ENCODE measurements around the gene MRPL43.
A peak's percentile ranks its signal among the peaks of the same experiment; 100 is the strongest.

Gene MRPL43

DNA sequence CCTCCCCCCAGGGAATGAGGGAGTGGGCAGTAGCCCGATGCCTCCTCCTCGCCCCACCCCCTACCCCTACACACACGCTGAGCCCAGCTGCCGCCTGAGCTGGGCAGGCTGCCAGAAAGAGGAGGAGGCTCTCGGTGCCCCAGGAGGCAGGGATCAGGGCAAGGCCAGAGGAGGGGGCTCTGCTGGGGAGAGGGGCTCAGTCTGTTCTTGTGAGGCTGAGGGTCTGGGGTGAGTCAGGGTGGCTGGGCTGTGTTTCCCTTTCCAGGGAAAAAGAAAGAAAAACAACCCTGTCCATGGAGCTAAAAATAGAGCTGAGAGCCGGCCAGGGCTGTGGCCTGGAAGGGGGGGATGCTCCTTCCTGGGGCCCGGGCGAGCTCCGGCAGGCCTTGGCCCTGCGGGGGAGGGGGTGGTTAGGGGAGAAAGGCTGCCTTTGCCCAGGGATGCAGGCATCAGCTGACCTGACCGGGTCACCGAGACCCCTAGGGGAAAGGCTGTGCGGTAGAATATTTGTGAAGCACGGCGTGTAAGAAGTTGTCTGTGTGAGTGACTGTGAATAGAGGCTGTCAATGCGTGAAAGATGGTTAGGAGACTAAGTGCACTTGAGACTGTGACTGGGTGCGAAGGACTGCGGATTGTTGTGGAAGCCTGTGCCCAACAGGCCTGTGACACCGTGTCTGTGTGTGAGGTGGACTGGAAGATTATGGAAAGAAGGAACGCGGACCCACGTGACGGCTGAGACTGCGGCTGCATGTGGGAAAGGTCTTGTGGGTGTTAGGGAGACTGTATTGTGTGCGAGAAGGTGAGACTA, 11.1 kb upstream of the MRPL43 start:
- Histone ChIP-seq H3K9ac (peak overlapping the region; percentile 98), H3K27ac (peak overlapping the region; percentile 98), H4K20me1 (peaks cover 34% of the 10 kb centered on the region), H3K27me3 (no peaks in the 10 kb centered on the region), H3K4me1 (peaks cover 44% of the 10 kb centered on the region), H3K9me3 (no peaks in the 10 kb centered on the region), H3K4me3 (peak overlapping the region; percentile 92), H3K4me2 (peak overlapping the region; percentile 99), H3K36me3 (peaks cover 37% of the 10 kb centered on the region)
- TF ChIP-seq Cebpa-rat (IDR thresholded peaks at IDR 0.05): no peak

DNA sequence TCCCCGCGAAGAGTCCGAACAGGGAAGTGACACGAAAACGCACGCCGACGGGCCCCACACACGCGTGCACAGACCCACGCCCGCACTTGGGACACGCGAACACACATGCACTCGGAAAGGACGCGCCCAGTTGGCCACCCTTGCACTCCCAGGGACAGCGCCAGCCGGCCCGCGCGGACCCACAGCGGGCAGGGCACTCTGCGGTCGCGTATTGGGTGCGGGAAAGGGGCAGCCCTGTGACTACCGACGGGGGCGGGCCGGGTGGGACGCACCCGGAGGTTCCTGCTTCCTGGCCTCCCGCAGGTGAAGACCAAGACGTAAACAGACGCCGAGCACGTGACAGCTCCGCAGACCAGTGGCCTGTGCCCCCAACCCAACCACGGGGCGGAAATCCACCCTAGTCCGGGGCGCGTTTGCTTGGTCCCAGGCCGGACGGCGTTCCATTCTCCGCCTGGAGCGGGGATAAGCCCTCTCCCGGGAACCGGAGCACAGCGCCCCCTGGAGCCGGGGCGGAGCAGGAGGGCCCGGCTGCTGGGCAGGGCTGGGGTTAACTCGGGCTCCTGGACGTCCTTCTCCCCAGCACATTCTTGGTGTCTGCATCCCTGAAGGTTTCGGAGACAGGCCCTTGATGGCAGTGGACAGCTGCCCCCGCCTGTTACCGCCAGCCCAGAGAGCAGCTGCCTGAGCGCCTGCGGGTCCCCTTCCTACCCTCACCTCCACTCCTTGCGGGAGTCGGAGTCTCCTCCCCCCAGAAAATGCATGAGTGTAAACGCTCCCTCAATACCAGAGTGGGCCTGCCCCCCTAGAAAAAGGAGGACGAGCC, 10.3 kb upstream of the MRPL43 start:
- Histone ChIP-seq H4K20me1 (peaks cover 33% of the 10 kb centered on the region), H3K4me1 (peaks cover 39% of the 10 kb centered on the region), H3K4me3 (peak overlapping the region; percentile 92), H3K27me3 (no peaks in the 10 kb centered on the region), H3K27ac (peak overlapping the region; percentile 98), H3K9ac (peak overlapping the region; percentile 98), H3K36me3 (peaks cover 37% of the 10 kb centered on the region), H3K9me3 (no peaks in the 10 kb centered on the region), H3K4me2 (peak overlapping the region; percentile 99)
- TF ChIP-seq Cebpa-rat (IDR thresholded peaks at IDR 0.05): no peak

DNA sequence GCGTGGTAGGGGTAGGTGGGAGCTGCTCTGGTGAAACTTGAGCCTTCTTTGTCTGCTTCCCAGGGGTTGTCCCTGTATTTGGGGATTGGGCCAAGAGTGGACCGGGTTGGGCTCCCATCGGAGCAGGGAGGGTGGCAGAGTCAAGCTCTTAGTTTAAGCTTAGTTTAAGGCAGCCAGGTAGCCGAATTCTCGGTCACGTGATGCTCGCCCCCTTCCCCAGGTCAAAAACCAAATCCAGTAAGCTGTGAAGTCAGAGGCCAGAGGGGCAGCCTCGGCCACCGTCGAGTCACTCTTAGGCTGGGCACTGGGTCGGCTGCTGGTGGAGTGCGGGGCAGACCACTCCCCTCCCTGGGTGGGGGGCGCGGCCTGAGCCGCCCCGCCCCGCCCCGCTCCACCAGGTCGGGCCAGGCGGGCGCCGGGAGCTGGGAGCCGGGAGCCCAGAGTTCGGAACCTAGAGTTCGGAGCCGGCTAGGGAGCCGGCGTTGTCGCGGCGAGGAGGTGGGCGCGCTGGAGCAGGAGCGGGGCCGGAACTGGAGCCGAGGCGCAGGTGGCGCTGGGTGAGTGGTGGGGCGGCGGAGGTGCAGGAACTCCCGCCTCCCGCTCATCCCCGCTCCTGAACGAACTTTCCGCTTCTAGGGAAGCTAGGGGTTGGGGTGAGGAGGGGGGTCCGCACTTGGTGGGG, 9.5 kb upstream of the MRPL43 start:
- Histone ChIP-seq H3K4me1 (peaks cover 32% of the 10 kb centered on the region), H3K36me3 (peaks cover 37% of the 10 kb centered on the region), H3K9me3 (no peaks in the 10 kb centered on the region), H3K9ac (peak overlapping the region; percentile 98), H3K27me3 (no peaks in the 10 kb centered on the region), H3K27ac (peak overlapping the region; percentile 98), H4K20me1 (peaks cover 25% of the 10 kb centered on the region), H3K4me2 (peak overlapping the region; percentile 99), H3K4me3 (peak overlapping the region; percentile 92)
- TF ChIP-seq Cebpa-rat (IDR thresholded peaks at IDR 0.05): no peak

DNA sequence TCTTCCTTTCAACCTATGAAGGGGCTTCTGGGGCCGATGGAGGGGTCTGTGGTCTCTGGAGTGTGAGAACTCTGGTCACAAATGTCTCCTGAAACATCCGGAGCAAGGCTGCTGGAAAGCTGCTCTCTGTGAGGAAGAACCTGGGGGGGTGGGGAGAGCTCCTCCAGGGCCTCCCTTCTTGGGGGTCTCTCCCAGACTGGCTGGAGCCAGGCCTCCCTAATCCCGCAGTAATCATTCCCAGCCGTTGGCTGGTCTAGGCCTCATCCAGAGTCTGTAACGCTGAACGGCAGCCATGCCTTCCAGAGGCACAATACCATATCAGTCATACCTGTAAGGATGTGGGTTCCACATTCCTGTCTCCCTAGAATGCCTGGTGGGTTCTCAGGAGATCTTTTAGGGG, 7.9 kb upstream of the MRPL43 start:
- Histone ChIP-seq H4K20me1 (peaks cover 34% of the 10 kb centered on the region), H3K9ac (peak overlapping the region; percentile 10; the same call in 1 of the 2 replicates), H3K4me1 (peaks cover 27% of the 10 kb centered on the region), H3K9me3 (no peaks in the 10 kb centered on the region), H3K4me3 (no peak overlapping the region), H3K27me3 (no peaks in the 10 kb centered on the region), H3K36me3 (peaks cover 53% of the 10 kb centered on the region), H3K4me2 (no peak overlapping the region), H3K27ac (no peak overlapping the region)
- no peak for TF ChIP-seq Cebpa-rat (IDR thresholded peaks at IDR 0.05)

DNA sequence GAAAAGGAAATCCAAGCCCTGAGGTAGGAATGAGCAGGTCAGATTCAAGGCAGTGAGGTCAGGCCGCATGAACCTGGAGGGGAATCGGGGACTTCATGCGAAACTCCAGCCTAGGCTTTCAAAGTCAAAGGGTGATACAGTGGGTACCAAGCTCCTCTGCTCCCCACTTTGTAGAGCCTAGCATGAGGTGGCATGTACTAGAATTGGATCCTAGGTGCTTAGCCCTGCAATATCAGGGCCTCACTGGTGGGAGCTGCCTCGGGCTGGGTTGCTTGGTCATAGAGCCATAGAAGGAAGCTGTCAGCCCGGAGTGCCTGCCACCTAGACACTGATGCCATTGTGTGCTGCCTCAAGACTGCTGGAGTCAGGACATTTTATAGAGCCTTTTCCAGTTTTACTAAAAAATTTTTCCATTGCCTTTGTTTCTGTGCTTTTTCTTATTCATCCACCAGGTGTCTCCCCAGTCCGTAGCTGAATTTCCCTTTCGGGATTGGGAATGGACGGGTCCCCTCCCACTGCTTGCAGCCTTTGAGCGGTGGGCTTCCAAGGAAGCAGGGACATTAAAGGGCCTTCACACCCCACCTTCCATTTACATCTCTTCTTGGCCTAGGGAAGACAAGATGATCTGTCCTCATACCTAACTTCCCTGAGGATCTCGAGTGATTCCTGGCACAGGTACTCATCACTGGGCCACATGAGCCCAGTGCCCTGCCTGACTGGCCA, 6.8 kb upstream of the MRPL43 start:
- Histone ChIP-seq H3K27ac (no peak overlapping the region), H3K9ac (no peak overlapping the region), H3K4me2 (no peak overlapping the region), H3K9me3 (no peaks in the 10 kb centered on the region), H3K4me3 (no peak overlapping the region), H4K20me1 (peaks cover 44% of the 10 kb centered on the region), H3K36me3 (peaks cover 64% of the 10 kb centered on the region), H3K4me1 (peaks cover 37% of the 10 kb centered on the region), H3K27me3 (no peaks in the 10 kb centered on the region)
- no peak for TF ChIP-seq Cebpa-rat (IDR thresholded peaks at IDR 0.05)

DNA sequence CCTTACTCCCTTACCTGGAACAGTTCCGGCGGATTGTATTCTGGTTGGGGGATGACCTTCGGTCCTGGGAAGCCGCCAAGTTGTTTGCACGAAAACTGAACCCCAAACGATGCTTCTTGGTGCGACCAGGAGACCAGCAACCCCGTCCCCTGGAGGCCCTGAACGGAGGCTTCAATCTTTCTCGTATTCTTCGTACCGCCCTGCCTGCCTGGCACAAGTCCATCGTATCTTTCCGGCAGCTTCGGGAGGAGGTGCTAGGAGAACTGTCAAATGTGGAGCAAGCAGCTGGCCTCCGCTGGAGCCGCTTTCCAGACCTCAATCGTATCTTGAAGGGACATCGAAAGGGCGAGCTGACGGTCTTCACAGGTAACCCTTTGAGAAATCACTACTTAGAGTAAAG, 1.8 kb upstream of the MRPL43 start:
- Histone ChIP-seq H3K36me3 (peaks cover 77% of the 10 kb centered on the region), H4K20me1 (peaks cover 76% of the 10 kb centered on the region), H3K4me2 (peak overlapping the region; percentile 98), H3K4me1 (peaks cover 52% of the 10 kb centered on the region), H3K9me3 (no peaks in the 10 kb centered on the region), H3K27ac (no peak overlapping the region), H3K27me3 (no peaks in the 10 kb centered on the region), H3K9ac (peak overlapping the region; percentile 25), H3K4me3 (peak overlapping the region; percentile 90; the same call in 1 of the 2 replicates)
- no peak for TF ChIP-seq Cebpa-rat (IDR thresholded peaks at IDR 0.05)

DNA sequence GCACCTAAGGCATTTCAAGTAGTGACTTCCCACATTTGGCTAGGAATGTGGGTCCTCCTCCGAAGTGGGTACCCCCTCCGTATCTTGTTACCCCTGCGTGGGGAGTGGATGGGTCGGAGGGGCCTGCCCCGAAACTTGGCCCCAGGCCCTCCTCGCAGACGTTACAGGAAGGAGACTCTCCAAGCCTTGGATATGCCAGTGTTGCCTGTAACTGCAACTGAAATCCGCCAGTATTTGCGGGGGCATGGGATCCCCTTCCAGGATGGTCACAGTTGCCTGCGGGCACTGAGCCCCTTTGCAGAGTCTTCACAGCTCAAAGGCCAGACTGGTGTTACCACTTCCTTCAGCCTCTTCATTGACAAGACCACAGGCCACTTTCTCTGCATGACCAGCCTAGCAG, 869 bp upstream of the MRPL43 start:
- Histone ChIP-seq H3K4me1 (peaks cover 52% of the 10 kb centered on the region), H3K4me2 (peak overlapping the region; percentile 98), H3K27me3 (no peaks in the 10 kb centered on the region), H3K9ac (peak overlapping the region; percentile 84), H3K9me3 (no peaks in the 10 kb centered on the region), H4K20me1 (peaks cover 67% of the 10 kb centered on the region), H3K4me3 (peak overlapping the region; percentile 90), H3K27ac (peak overlapping the region; percentile 84), H3K36me3 (peaks cover 75% of the 10 kb centered on the region)
- TF ChIP-seq Cebpa-rat (IDR thresholded peaks at IDR 0.05): no peak

DNA sequence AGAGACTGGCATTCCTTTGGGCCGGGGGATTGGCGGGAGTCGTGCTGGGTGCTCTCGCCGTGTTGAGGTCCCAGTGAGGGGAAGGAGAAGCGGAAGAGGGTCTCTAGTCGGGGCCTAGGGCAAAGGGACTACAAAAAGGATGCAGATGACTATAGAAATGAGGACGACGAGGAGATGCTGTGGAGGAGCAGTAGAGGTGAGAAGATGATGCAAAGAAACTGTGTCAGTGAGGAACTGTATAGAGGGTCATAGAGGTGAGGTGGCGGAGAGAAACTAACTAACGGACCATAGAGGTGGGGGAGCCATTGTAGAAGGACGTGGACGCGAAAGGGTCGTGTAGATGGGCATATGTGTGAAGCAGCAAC, 370 bp upstream of the MRPL43 start:
- no peaks in the 10 kb centered on the region for H3K9me3 ChIP-seq
- H3K9ac ChIP-seq: peak overlapping the region; percentile 84
- H4K20me1 ChIP-seq: peaks cover 62% of the 10 kb centered on the region
- H3K27ac ChIP-seq: peak overlapping the region; percentile 84
- H3K4me1 ChIP-seq: peaks cover 52% of the 10 kb centered on the region
- peak overlapping the region; percentile 98 for H3K4me2 ChIP-seq
- TF ChIP-seq Cebpa-rat (IDR thresholded peaks at IDR 0.05): no peak
- no peaks in the 10 kb centered on the region for H3K27me3 ChIP-seq
- peak overlapping the region; percentile 90 for H3K4me3 ChIP-seq
- peaks cover 75% of the 10 kb centered on the region for H3K36me3 ChIP-seq

DNA sequence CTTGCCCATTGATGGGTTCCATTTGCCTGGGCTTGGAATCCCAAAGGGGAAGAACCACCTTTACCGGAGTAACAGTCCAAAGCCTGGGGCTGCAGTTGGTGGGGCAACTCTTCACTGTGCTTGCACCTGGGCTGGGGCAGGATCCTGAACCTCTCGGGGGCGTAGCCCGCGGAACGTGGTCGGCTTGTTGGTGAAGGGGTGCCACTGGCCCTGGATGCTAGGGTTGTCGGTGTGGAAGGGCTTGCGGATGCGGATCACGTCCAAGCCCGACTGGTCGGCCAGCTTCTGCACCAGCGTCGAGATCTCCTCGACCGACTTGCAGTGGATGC, 710 bp downstream of the MRPL43 start:
- peak overlapping the region; percentile 84 for H3K9ac ChIP-seq
- peak overlapping the region; percentile 98 for H3K4me2 ChIP-seq
- no peak for TF ChIP-seq Cebpa-rat (IDR thresholded peaks at IDR 0.05)
- H4K20me1 ChIP-seq: peaks cover 62% of the 10 kb centered on the region
- H3K4me1 ChIP-seq: peaks cover 52% of the 10 kb centered on the region
- peak overlapping the region; percentile 90 for H3K4me3 ChIP-seq
- peak overlapping the region; percentile 84 for H3K27ac ChIP-seq
- H3K9me3 ChIP-seq: no peaks in the 10 kb centered on the region
- peaks cover 76% of the 10 kb centered on the region for H3K36me3 ChIP-seq
- H3K27me3 ChIP-seq: no peaks in the 10 kb centered on the region

Data from BLaER1 (cell line).